AG04449 (cell line): Measurements from ENCODE around the gene UTY.

ENCODE experiments used
- CTCF ChIA-PET: fragments of 350-600 bp; formaldehyde crosslinking; extraction: SDS; loops from one replicate; lab custom pipeline; 2021; ENCODE audit warnings: antibody characterized with exemption; lab: Yijun Ruan, JAX
- POLR2A ChIA-PET: fragments of 400-600, 350-600 bp; formaldehyde crosslinking; extraction: SDS; loops from one replicate; lab custom pipeline; 2020; ENCODE audit warnings: antibody characterized with exemption, inconsistent platforms; lab: Yijun Ruan, JAX
- DNase-seq: peaks from one replicate; pipeline ENCODE4 v3.0.0-alpha.2; 2010; ENCODE audit warnings: low read depth, low spot score
- H3K4me3 ChIP-seq: 2 replicates; pipeline ENCODE4 v1.5.1; 2011; ENCODE audit warnings: low read depth, mild to moderate bottlenecking, control low read depth, low read length
- TF ChIP-seq, protein P1 (sequence below): IDR thresholded peaks from one replicate; pipeline ENCODE4 v1.5.1; 2011; ENCODE audit warnings: mild to moderate bottlenecking, moderate library complexity, low read length, control low read depth, inconsistent platforms; ENCODE audit not compliant: insufficient read depth; ENCODE audit errors: missing control alignments

Gene UTY

DNA sequence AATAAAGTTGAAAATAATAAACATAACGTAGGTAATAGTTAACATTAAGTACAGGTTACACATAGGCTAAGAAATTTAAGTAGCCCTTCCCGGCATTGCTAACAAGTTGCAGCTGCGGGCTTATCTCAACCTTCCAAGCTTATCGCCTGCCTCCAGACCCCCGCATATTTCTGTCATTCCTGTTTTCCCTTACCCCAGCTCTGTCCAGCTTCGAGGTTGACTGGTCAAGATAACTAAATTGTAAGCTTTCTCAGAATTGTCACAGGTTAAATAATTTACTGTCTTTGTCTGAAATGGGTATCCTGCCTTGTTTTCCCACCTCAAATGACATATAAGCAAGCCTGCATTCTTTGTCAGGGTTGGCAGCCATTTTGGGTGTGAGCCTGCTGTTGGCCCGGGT lies 36.7 kb downstream of the UTY start:
- DNase-seq = no peak
- TF ChIP-seq, protein P1, sequence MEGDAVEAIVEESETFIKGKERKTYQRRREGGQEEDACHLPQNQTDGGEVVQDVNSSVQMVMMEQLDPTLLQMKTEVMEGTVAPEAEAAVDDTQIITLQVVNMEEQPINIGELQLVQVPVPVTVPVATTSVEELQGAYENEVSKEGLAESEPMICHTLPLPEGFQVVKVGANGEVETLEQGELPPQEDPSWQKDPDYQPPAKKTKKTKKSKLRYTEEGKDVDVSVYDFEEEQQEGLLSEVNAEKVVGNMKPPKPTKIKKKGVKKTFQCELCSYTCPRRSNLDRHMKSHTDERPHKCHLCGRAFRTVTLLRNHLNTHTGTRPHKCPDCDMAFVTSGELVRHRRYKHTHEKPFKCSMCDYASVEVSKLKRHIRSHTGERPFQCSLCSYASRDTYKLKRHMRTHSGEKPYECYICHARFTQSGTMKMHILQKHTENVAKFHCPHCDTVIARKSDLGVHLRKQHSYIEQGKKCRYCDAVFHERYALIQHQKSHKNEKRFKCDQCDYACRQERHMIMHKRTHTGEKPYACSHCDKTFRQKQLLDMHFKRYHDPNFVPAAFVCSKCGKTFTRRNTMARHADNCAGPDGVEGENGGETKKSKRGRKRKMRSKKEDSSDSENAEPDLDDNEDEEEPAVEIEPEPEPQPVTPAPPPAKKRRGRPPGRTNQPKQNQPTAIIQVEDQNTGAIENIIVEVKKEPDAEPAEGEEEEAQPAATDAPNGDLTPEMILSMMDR = no peak
- ChIA-PET CTCF (no interaction called here), POLR2A (no interaction called here)
- no peak overlapping the region for H3K4me3 ChIP-seq

DNA sequence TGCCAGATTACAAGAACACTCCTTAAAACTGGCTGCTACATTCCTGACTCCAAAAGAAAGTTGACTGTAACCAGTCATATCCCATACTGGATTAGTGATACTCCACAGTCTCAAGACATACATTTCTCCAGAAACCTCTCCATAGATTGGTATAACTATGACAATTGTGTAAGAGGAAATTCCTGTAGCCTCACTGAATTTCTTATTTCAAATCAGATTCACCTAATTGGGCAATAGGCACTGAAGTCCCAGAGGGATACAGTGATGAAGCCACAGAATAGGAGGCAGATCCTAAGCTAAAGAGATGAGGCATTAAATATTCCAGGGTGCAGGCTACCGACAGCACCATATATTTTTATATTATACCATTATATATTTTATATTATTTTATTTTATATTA lies 39.0 kb downstream of the UTY start:
- CTCF ChIA-PET = interaction anchor here (0.8 kb wide), 1 partner anchor 23 kb away, joined by 3 read pairs; no protein-coding TSS in a partner anchor
- no peak for DNase-seq
- TF ChIP-seq, protein P1 = no peak
- POLR2A ChIA-PET = no interaction called here
- no peak overlapping the region for H3K4me3 ChIP-seq

DNA sequence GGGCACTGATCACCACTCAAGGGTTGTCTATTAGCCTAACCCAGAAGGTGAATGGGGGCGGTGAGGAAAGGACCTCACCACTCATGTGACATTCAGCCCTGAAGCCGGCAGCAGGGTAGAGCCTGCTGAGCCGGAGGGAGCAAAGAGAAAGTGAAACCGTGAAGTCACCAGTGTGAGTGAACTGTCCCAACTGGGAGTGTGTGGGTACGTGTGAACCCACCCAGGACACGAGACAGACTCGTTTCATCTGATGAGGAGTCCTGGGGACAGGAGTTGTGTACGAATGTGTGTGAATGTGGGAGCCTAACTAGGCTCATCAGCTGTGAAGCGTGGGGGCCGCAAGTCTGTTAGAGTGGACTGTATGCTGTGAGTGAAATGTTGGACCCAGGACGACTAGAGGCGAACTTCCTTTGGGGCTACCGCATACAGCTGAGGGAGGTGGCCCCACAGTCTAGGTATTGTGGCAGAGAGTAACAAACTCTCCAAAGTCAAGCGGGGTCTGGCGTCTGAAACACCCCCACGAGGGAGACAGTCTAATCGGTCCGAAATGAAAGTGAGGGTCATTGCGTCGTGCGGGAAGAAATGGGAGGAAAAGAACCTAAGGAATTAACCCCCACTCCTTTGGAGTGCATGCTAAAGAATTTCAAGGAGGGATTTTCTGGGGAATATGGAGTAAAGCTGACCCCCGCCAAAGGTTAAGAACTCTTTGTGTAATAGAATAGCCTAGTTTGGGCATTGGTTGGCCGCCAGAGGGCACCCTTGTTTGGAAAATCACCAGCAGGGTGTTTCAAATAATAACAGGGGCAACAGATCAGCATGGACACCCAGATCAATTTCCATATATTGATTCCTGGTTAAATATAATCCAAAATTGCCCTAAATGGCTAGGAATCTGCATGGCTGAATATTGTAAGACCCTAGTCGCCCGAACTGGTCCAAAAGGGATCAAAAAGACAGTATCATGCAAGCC lies 43.6 kb downstream of the UTY start:
- POLR2A ChIA-PET = no interaction called here
- CTCF ChIA-PET = interaction anchor here (0.6 to 1.7 kb wide), 4 partner anchors 9 to 36 kb away, joined by 3 to 5 read pairs (median 3); no protein-coding TSS in a partner anchor
- TF ChIP-seq, protein P1 = no peak
- no peak for DNase-seq
- no peak overlapping the region for H3K4me3 ChIP-seq

DNA sequence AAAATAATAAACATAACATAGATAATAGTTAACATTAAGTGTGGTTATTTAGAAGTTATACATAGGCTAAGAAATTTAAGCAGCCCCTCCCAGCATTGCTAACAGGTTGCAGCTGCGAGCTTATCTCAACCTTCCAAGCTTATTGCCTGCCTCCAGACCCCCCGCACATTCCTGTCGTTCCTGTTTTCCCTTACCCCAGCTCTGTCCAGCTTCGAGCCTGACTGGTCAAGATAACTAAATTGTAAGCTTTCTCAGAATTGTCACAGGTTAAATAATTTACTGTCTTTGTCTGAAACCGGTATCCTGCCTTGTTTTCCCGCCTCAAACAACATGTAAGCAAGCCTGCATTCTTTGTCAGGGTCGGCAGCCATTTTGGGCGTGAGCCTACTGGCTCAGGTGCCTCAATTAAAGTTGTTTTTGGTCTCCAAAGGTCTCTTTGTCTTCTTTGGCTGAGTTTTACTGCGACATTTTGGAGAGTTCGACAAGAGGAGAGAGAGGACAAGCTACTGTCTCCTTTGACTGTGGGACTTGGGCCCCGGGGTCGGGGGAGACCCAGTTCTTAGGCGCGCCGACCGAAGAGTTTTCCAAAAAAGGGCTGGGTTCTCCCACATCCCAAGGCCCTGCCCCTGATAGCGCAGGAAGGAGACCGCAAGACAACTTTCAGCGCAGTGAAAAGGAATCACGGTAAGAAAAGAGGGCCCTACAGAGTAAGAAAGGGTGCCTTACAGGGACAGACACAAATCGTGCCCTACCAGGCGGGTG lies 44.4 kb downstream of the UTY start:
- TF ChIP-seq, protein P1 = no peak
- CTCF ChIA-PET = interaction anchor here (0.9 kb wide), 1 partner anchor 10 kb away, joined by 3 read pairs; no protein-coding TSS in a partner anchor
- H3K4me3 ChIP-seq = no peak overlapping the region
- DNase-seq = no peak
- POLR2A ChIA-PET = no interaction called here

DNA sequence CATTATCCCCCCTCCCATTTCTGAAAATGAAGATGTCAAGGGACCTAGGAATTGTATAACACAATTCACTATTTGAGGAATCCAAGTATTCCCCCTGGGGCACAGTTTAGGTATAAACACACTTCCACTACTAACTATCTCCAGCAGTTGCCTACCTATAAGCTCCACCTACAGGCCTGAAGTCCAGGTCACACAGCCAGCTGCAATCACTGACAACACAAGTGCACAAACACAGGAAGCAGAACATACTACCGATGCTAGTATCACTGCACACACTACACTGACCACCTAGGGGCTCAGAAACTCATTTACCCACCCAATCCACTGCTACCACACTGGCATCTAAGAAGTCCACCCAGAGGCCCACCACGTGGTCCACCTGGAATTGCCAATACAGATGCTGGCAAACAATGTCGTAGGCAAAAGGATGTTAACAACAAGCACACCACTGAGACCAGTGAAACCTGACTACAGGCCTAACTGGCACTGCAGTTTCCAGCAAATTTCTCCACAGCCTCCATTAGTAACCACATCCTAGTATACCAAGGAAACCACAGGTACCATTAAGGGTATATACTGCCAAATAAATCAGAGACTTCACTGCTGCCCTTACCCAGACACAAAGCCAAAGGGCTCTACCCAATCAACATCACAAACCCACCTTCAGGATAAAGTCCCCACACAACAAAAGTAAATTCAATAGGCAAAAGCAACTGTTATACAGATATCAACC lies 47.4 kb downstream of the UTY start:
- CTCF ChIA-PET = no interaction called here
- POLR2A ChIA-PET = no interaction called here
- TF ChIP-seq, protein P1 = no peak
- DNase-seq = no peak
- no peak overlapping the region for H3K4me3 ChIP-seq
